HG02885 (cell line): ENCODE results near the gene C19orf25.
"Not testable (repeated sequence)": the region's sequence is repeated elsewhere in the genome, so short reads cannot be mapped to it uniquely, and the experiment has no call there.

Experiments
- ATAC-seq: cut with Tn5 transposase; IDR thresholded peaks from one replicate; pipeline ENCODE4 v1.9.1; 2021; ENCODE audit warnings: mild to moderate bottlenecking; ENCODE audit not compliant: unreplicated experiment, poor library complexity

The C19orf25 gene

GRCh38 chr19:1450735-1451731 lies 28.0 kb downstream of the C19orf25 start:
- ATAC-seq: no peak

- no peak for ATAC-seq
These were observed 29.3 kb downstream of the C19orf25 start, which contains the start of gene APC2 for GRCh38 chr19:1449467-1450442. Gene APC2, plus strand, starts transcription at chr19:1450121. Its CDS starts 2,881 bp downstream, at chr19:1453002.

- ATAC-seq: no peak
These were observed 31.1 kb downstream of the C19orf25 start for GRCh38 chr19:1447944-1448343.

- ATAC-seq: no peak
These were observed 31.5 kb downstream of the C19orf25 start for GRCh38 chr19:1447504-1447903.

GRCh38 chr19:1446713-1447481 lies 32.1 kb downstream of the C19orf25 start:
- no peak for ATAC-seq

GRCh38 chr19:1445932-1446712 lies 32.9 kb downstream of the C19orf25 start:
- ATAC-seq: no peak

- ATAC-seq: peak; percentile 73
These were observed 33.7 kb downstream of the C19orf25 start for GRCh38 chr19:1445185-1445931.

- ATAC-seq: no peak
These were observed 37.2 kb downstream of the C19orf25 start for GRCh38 chr19:1441677-1442438.

- no peak for ATAC-seq
These were observed 38.0 kb downstream of the C19orf25 start for GRCh38 chr19:1441022-1441426.

- ATAC-seq: no peak
These were observed 38.6 kb downstream of the C19orf25 start for GRCh38 chr19:1440418-1440801.

GRCh38 chr19:1439525-1440417 lies 39.2 kb downstream of the C19orf25 start:
- not testable (repeated sequence) for ATAC-seq

GRCh38 chr19:1438933-1439354 lies 40.1 kb downstream of the C19orf25 start:
- no peak for ATAC-seq

- ATAC-seq: peak; percentile 83
These were observed 40.7 kb downstream of the C19orf25 start, which contains the start of gene RPS15 for GRCh38 chr19:1438035-1438932. Gene RPS15, plus strand, starts transcription at chr19:1438396. Its CDS starts 30 bp downstream, at chr19:1438426.

- ATAC-seq: no peak
These were observed 41.4 kb downstream of the C19orf25 start for GRCh38 chr19:1437609-1438008.

- ATAC-seq: no peak
These were observed 43.5 kb downstream of the C19orf25 start for GRCh38 chr19:1435378-1435989.
